SH-SY5Y (cell line): ENCODE measurements around the gene ALB.

Experiments
- GATA2 ChIP-seq: IDR thresholded peaks from 2 replicates; pipeline ENCODE4 v1.6.1; 2011; ENCODE audit warnings: mild to moderate bottlenecking, low read depth, low read length
- GATA3 ChIP-seq: IDR thresholded peaks from 2 replicates; pipeline ENCODE4 v1.6.1; 2011; ENCODE audit warnings: low read depth, mild to moderate bottlenecking, low read length, moderate library complexity

- TF ChIP-seq GATA3 = no peak
- no peak for TF ChIP-seq GATA2
Observed at GRCh38 chr4:73401412-73401811, 2.7 kb upstream of the ALB start.
